ENCODE data around the gene ETV5.

Gene ETV5

GRCh38 chr3:186109897-186110803 lies 1.3 kb upstream of the ETV5 start:
- Histone ChIP-seq H2AFZ (ENCODE audit: low read depth) (peak overlapping the region; percentile 66), H3K36me3 (ENCODE audit: insufficient read depth) (no peaks in the 10 kb centered on the region), H4K20me1 (ENCODE audit: insufficient read depth) (no peaks in the 10 kb centered on the region), H3K27me3 (ENCODE audit: insufficient read depth, low read depth) (no peaks in the 10 kb centered on the region), H3K4me1 (ENCODE audit: low read depth, poor library complexity, severe bottlenecking) (peaks cover 12% of the 10 kb centered on the region), H3K9ac (peak overlapping the region; percentile 67), H3K79me2 (ENCODE audit: insufficient read depth, low read depth) (peaks cover 8% of the 10 kb centered on the region; the same call in 1 of the 2 replicates), H3K27ac (peak overlapping the region; percentile 65), H3K4me3 (IDR thresholded peaks at IDR 0.05; ENCODE audit: insufficient read depth, low read depth, low read length) (peak overlapping the region; percentile 77), H3K4me2 (peak overlapping the region; percentile 95)
- TF ChIP-seq CTCF (conservative IDR thresholded peaks at IDR 0.05; ENCODE audit: low read depth, low read length), result no peak

GRCh38 chr3:186108106-186108940 lies 566 bp downstream of the ETV5 start:
- Histone ChIP-seq H2AFZ (ENCODE audit: low read depth) (peak overlapping the region; percentile 64), H3K36me3 (ENCODE audit: insufficient read depth) (no peaks in the 10 kb centered on the region)

GRCh38 chr3:186107215-186108105 lies 1.4 kb downstream of the ETV5 start:
- no peaks in the 10 kb centered on the region for H4K20me1 ChIP-seq (ENCODE audit: insufficient read depth)

More at GRCh38 chr3:186108106-186108940, 566 bp downstream of the ETV5 start:
- peak overlapping the region; percentile 36; the same call in 1 of the 2 replicates for H3K27ac ChIP-seq
- H3K27me3 ChIP-seq (ENCODE audit: insufficient read depth, low read depth), result no peaks in the 10 kb centered on the region
- peak overlapping the region; percentile 65 for H3K4me2 ChIP-seq
- peaks cover 22% of the 10 kb centered on the region for H3K4me1 ChIP-seq (ENCODE audit: low read depth, poor library complexity, severe bottlenecking)
- H3K4me3 ChIP-seq (IDR thresholded peaks at IDR 0.05; ENCODE audit: insufficient read depth, low read depth, low read length), result peak overlapping the region; percentile 24
- H4K20me1 ChIP-seq (ENCODE audit: insufficient read depth), result no peaks in the 10 kb centered on the region
- TF ChIP-seq CTCF (conservative IDR thresholded peaks at IDR 0.05; ENCODE audit: low read depth, low read length), result no peak
- peaks cover 8% of the 10 kb centered on the region; the same call in 1 of the 2 replicates for H3K79me2 ChIP-seq (ENCODE audit: insufficient read depth, low read depth)
- peak overlapping the region; percentile 69; the same call in 1 of the 2 replicates for H3K9ac ChIP-seq

More at GRCh38 chr3:186107215-186108105, 1.4 kb downstream of the ETV5 start:
- H2AFZ ChIP-seq (ENCODE audit: low read depth), result peak overlapping the region; percentile 64
- peak overlapping the region; percentile 65 for H3K4me2 ChIP-seq
- no peaks in the 10 kb centered on the region for H3K27me3 ChIP-seq (ENCODE audit: insufficient read depth, low read depth)
- peaks cover 8% of the 10 kb centered on the region; the same call in 1 of the 2 replicates for H3K79me2 ChIP-seq (ENCODE audit: insufficient read depth, low read depth)
- H3K4me1 ChIP-seq (ENCODE audit: low read depth, poor library complexity, severe bottlenecking), result peaks cover 26% of the 10 kb centered on the region
- peak overlapping the region; percentile 43 for H3K4me3 ChIP-seq (IDR thresholded peaks at IDR 0.05; ENCODE audit: insufficient read depth, low read depth, low read length)
- H3K36me3 ChIP-seq (ENCODE audit: insufficient read depth), result no peaks in the 10 kb centered on the region
- peak overlapping the region; percentile 69; the same call in 1 of the 2 replicates for H3K9ac ChIP-seq
- 0 out of 2 replicates have a peak, but pooled peaks have one; percentile 7 for TF ChIP-seq CTCF (conservative IDR thresholded peaks at IDR 0.05; ENCODE audit: low read depth, low read length)
- H3K27ac ChIP-seq, result peak overlapping the region; percentile 7; the same call in 1 of the 2 replicates
